ENCODE measurements around the gene RTEL1. TPM values are rescaled to one million over a fixed set of nuclear protein-coding genes. Genes with fewer than 3 reads are reported as not detected.

The RTEL1 gene
- polyA plus RNA-seq, 1 donor from 2014 or later: 29.2 TPM

DNA sequence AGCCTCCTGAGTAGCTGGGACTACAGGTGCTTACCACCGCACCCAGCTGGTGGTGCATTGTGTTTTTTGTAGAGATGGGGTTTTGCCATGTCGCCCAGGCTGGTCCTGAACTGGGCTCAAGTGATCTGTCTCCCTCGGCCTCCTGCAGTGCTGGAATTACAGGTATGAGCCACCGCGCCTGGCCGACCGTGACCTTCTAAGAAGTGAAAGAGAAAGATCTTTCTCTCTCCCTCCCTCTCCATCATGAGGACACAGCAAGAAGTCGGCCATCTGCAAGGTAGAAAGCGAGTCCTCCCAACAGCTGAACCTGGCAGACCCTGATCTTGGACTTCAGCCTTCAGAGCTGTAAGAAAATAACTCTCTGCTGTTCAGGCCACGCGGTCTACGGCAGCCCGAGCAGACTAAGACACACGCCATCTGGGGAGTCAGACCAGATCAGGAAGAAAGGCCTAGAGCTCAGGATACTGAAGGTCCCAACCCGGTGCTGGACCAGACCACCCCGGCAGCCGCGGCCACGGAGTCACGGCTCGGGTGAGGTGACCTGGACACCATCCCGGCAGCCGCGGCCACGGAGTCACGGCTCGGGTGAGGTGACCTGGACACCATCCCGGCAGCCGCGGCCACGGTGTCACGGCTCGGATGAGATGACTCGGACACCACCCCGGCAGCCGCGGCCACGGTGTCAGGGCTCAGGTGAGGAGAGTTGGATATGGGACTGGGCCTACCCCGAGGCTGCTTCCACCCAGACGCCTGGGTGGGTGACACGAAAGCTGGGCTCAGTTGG, 40.8 kb upstream of the RTEL1 start:
- TF ChIP-seq SMC3 (conservative IDR thresholded peaks at IDR 0.05; ENCODE audit: poor library complexity): no peak
- no peak for TF ChIP-seq POLR2AphosphoS5 (IDR thresholded peaks at IDR 0.05)
- TF ChIP-seq RAD21 (conservative IDR thresholded peaks at IDR 0.05): no peak
- no peak for TF ChIP-seq CTCF (IDR thresholded peaks at IDR 0.05; ENCODE audit: poor library complexity, severe bottlenecking)
- TF ChIP-seq REST (IDR thresholded peaks at IDR 0.05; ENCODE audit: borderline replicate concordance): no peak
- TF ChIP-seq EP300 (conservative IDR thresholded peaks at IDR 0.05; ENCODE audit: poor library complexity, severe bottlenecking): no peak
- TF ChIP-seq TAF1 (IDR thresholded peaks at IDR 0.05; ENCODE audit: low read depth): no peak
- no peak for TF ChIP-seq MXI1 (conservative IDR thresholded peaks at IDR 0.05; ENCODE audit: poor library complexity, severe bottlenecking)
- no peak for TF ChIP-seq EZH2 (IDR thresholded peaks at IDR 0.05; ENCODE audit: borderline replicate concordance, insufficient read depth, low read length, poor library complexity, severe bottlenecking)
- Histone ChIP-seq H4K20me1 (ENCODE audit: insufficient read depth) (no peaks in the 10 kb centered on the region), H3K9me2 (ENCODE audit: insufficient read depth, low read length) (no peaks in the 10 kb centered on the region), H3K27ac (ENCODE audit: low read length) (no peak overlapping the region), H2AFZ (ENCODE audit: low read depth, low read length) (no peak overlapping the region), H3K9ac (ENCODE audit: low read length) (no peak overlapping the region), H3K27me3 (ENCODE audit: insufficient read depth, low read depth, low read length) (no peaks in the 10 kb centered on the region), H3K9me3 (ENCODE audit: low read length) (no peaks in the 10 kb centered on the region), H3K4me2 (ENCODE audit: low read length) (no peak overlapping the region), H3K36me3 (ENCODE audit: insufficient read depth, low read length) (no peaks in the 10 kb centered on the region), H3K4me3 (ENCODE audit: low read length) (no peak overlapping the region), H3F3A (ENCODE audit: insufficient read depth, low read length, poor library complexity, severe bottlenecking) (no peaks in the 10 kb centered on the region), H3K79me2 (replicated peaks; ENCODE audit: insufficient read depth, low read length) (peaks cover 5% of the 10 kb centered on the region)

GRCh38 chr20:63617876-63618265, 40.2 kb upstream of the RTEL1 start:
- H3K9me2 ChIP-seq (ENCODE audit: insufficient read depth, low read length): no peaks in the 10 kb centered on the region
- no peaks in the 10 kb centered on the region for H3K9me3 ChIP-seq (ENCODE audit: low read length)
- no peak overlapping the region for H3K27ac ChIP-seq (ENCODE audit: low read length)
- H3K36me3 ChIP-seq (ENCODE audit: insufficient read depth, low read length): no peaks in the 10 kb centered on the region
- no peak overlapping the region for H3K4me3 ChIP-seq (ENCODE audit: low read length)
- no peaks in the 10 kb centered on the region for H4K20me1 ChIP-seq (ENCODE audit: insufficient read depth)
- H3K9ac ChIP-seq (ENCODE audit: low read length): no peak overlapping the region
- H3F3A ChIP-seq (ENCODE audit: insufficient read depth, low read length, poor library complexity, severe bottlenecking): no peaks in the 10 kb centered on the region
- no peak overlapping the region for H3K4me2 ChIP-seq (ENCODE audit: low read length)
- TF ChIP-seq MXI1 (conservative IDR thresholded peaks at IDR 0.05; ENCODE audit: poor library complexity, severe bottlenecking) (no peak), CTCF (IDR thresholded peaks at IDR 0.05; ENCODE audit: poor library complexity, severe bottlenecking) (no peak), SMC3 (conservative IDR thresholded peaks at IDR 0.05; ENCODE audit: poor library complexity) (no peak), TAF1 (IDR thresholded peaks at IDR 0.05; ENCODE audit: low read depth) (no peak)
- peaks cover 11% of the 10 kb centered on the region for H3K79me2 ChIP-seq (replicated peaks; ENCODE audit: insufficient read depth, low read length)
- H3K27me3 ChIP-seq (ENCODE audit: insufficient read depth, low read depth, low read length): no peaks in the 10 kb centered on the region
- no peak overlapping the region for H2AFZ ChIP-seq (ENCODE audit: low read depth, low read length)
